Hepatocyte (in vitro differentiated cells): Measurements from ENCODE around the gene PGGT1B. TPM values are rescaled to one million over a fixed set of nuclear protein-coding genes. Genes with fewer than 3 reads are reported as not detected.

Source experiments
- DNase-seq: peaks from one replicate; pipeline ENCODE4 v3.0.0-alpha.2; 2016; ENCODE audit warnings: low spot score
- H2AFZ ChIP-seq: fragments of 200-600 bp; sonication (generic); 2 replicates; pipeline ENCODE4 v1.6.0; 2016; ENCODE audit warnings: antibody characterized with exemption, mild to moderate bottlenecking
- H3K27ac ChIP-seq: fragments of 200-600 bp; sonication (generic); 2 replicates; pipeline ENCODE4 v1.5.1; 2016; ENCODE audit warnings: mild to moderate bottlenecking
- H3K27me3 ChIP-seq: fragments of 200-600 bp; sonication (generic); 2 replicates; pipeline ENCODE4 v1.6.1; 2016
- H3K36me3 ChIP-seq: fragments of 200-600 bp; sonication (generic); replicated peaks from 2 replicates; pipeline ENCODE4 v1.5.1; 2016; ENCODE audit warnings: low read depth; ENCODE audit not compliant: insufficient read depth
- H3K4me1 ChIP-seq: fragments of 200-600 bp; sonication (generic); 2 replicates; pipeline ENCODE4 v1.5.1; 2016; ENCODE audit warnings: mild to moderate bottlenecking, moderate library complexity; ENCODE audit not compliant: insufficient read depth
- H3K4me2 ChIP-seq: fragments of 200-600 bp; sonication (generic); 2 replicates; pipeline ENCODE4 v1.6.0; 2016
- H3K4me3 ChIP-seq: fragments of 200-600 bp; sonication (generic); 2 replicates; pipeline ENCODE4 v1.5.1; 2016; ENCODE audit warnings: mild to moderate bottlenecking
- H3K79me2 ChIP-seq: fragments of 200-600 bp; sonication (generic); 2 replicates; pipeline ENCODE4 v1.6.0; 2017; ENCODE audit warnings: mild to moderate bottlenecking
- H3K9me2 ChIP-seq: fragments of 200-600 bp; sonication (generic); replicated peaks from 2 replicates; pipeline ENCODE4 v1.6.0; 2017; ENCODE audit warnings: mild to moderate bottlenecking; ENCODE audit not compliant: insufficient read depth
- H3K9me3 ChIP-seq: fragments of 200-600 bp; sonication (generic); 2 replicates; pipeline ENCODE4 v1.5.1; 2016; ENCODE audit warnings: low read depth, mild to moderate bottlenecking
- H4K20me1 ChIP-seq: fragments of 200-600 bp; sonication (generic); 2 replicates; pipeline ENCODE4 v1.6.0; 2016; ENCODE audit warnings: mild to moderate bottlenecking; ENCODE audit not compliant: insufficient read depth, poor library complexity, severe bottlenecking
- CTCF ChIP-seq: fragments of 200-600 bp; sonication (generic); IDR thresholded peaks from 2 replicates; pipeline ENCODE4 v1.5.1; 2016; ENCODE audit warnings: antibody characterized with exemption, mild to moderate bottlenecking; ENCODE audit not compliant: poor library complexity
- EZH2 ChIP-seq: fragments of 200-600 bp; sonication (generic); IDR thresholded peaks from 2 replicates; pipeline ENCODE4 v1.6.1; 2016; ENCODE audit warnings: antibody characterized with exemption, mild to moderate bottlenecking, borderline replicate concordance
- EZH2phosphoT487 ChIP-seq: fragments of 200-600 bp; sonication (generic); IDR thresholded peaks from one replicate; pipeline ENCODE4 v1.6.1; 2018; ENCODE audit warnings: antibody characterized with exemption, mild to moderate bottlenecking, low read depth, moderate library complexity; ENCODE audit not compliant: unreplicated experiment, severe bottlenecking
- WGBS: methylation state at CpG from one replicate; pipeline ENCODE4 v1.1.6; 2016; ENCODE audit warnings: low lambda C conversion rate; ENCODE audit errors: missing lambda C conversion rate; 5-methylcytosine and 5-hydroxymethylcytosine counted together
- polyA plus RNA-seq: library from polyadenylated mRNA; unstranded; fragments of >200 nt; fragmentation: Nextera tagmentation; extraction: Ambion mirVana; gene quantifications from 2 replicates; pipeline ENCODE4 v1.2.1, GENCODE V29; 2016
- total RNA-seq: library from RNA; depleted of rRNA; stranded (reverse); fragments of >200 nt; gene quantifications from 2 replicates; pipeline ENCODE4 v1.2.3, GENCODE V29; 2014

PGGT1B gene
- total and polyA plus RNA-seq, 2 experiments from 2014 or later: 4.3 to 14.1 TPM

- DNase-seq: peak; percentile 58
- H3K4me1 ChIP-seq: peaks cover 12% of the 10 kb centered on the region
- no peaks in the 10 kb centered on the region for H4K20me1 ChIP-seq
- H3K4me3 ChIP-seq: no peak overlapping the region
- 63% methylated on average over 2 of the region's 2 CpGs for WGBS
- H3K27ac ChIP-seq: no peak overlapping the region
- TF ChIP-seq CTCF (no peak), EZH2phosphoT487 (no peak)
- H3K36me3 ChIP-seq: no peaks in the 10 kb centered on the region
- no peaks in the 10 kb centered on the region for H3K9me3 ChIP-seq
- H3K9me2 ChIP-seq: no peaks in the 10 kb centered on the region
- H3K79me2 ChIP-seq: no peaks in the 10 kb centered on the region
- H3K27me3 ChIP-seq: no peaks in the 10 kb centered on the region
- H3K4me2 ChIP-seq: no peak overlapping the region
- H2AFZ ChIP-seq: no peak overlapping the region
Observed at GRCh38 chr5:115194676-115195075, 68.0 kb downstream of the PGGT1B start.

GRCh38 chr5:115193295-115193694 is 69.4 kb downstream of the PGGT1B start:
- Histone ChIP-seq H3K4me3 (no peak overlapping the region), H4K20me1 (no peaks in the 10 kb centered on the region), H2AFZ (no peak overlapping the region), H3K36me3 (no peaks in the 10 kb centered on the region), H3K4me2 (no peak overlapping the region), H3K27me3 (no peaks in the 10 kb centered on the region), H3K79me2 (no peaks in the 10 kb centered on the region), H3K4me1 (peaks cover 12% of the 10 kb centered on the region), H3K27ac (no peak overlapping the region), H3K9me3 (no peaks in the 10 kb centered on the region), H3K9me2 (no peaks in the 10 kb centered on the region)
- no peak for DNase-seq
- no peak for TF ChIP-seq CTCF

- H3K36me3 ChIP-seq: no peaks in the 10 kb centered on the region
- H3K4me3 ChIP-seq: no peak overlapping the region
- peaks cover 12% of the 10 kb centered on the region for H3K4me1 ChIP-seq
- no peaks in the 10 kb centered on the region for H3K9me2 ChIP-seq
- no peak for TF ChIP-seq CTCF
- no peak for TF ChIP-seq EZH2
- TF ChIP-seq EZH2phosphoT487: no peak
- H4K20me1 ChIP-seq: no peaks in the 10 kb centered on the region
- H3K27me3 ChIP-seq: no peaks in the 10 kb centered on the region
- no peak for DNase-seq
- H3K9me3 ChIP-seq: no peaks in the 10 kb centered on the region
- 84% methylated on average over 1 of the region's 1 CpG for WGBS
- no peak overlapping the region for H2AFZ ChIP-seq
- H3K79me2 ChIP-seq: no peaks in the 10 kb centered on the region
- no peak overlapping the region for H3K27ac ChIP-seq
- no peak overlapping the region for H3K4me2 ChIP-seq
Observed at GRCh38 chr5:115192098-115192497, 70.6 kb downstream of the PGGT1B start.

- peaks cover 12% of the 10 kb centered on the region for H3K4me1 ChIP-seq
- TF ChIP-seq CTCF: no peak
- no peak for TF ChIP-seq EZH2phosphoT487
- H3K9me2 ChIP-seq: no peaks in the 10 kb centered on the region
- H2AFZ ChIP-seq: no peak overlapping the region
- H3K9me3 ChIP-seq: no peaks in the 10 kb centered on the region
- no peaks in the 10 kb centered on the region for H3K79me2 ChIP-seq
- H3K27ac ChIP-seq: no peak overlapping the region
- no peak overlapping the region for H3K4me2 ChIP-seq
- H3K4me3 ChIP-seq: no peak overlapping the region
- WGBS: 75% methylated on average over 8 of the region's 8 CpGs
- H4K20me1 ChIP-seq: no peaks in the 10 kb centered on the region
- no peaks in the 10 kb centered on the region for H3K36me3 ChIP-seq
- DNase-seq: no peak
- H3K27me3 ChIP-seq: no peaks in the 10 kb centered on the region
Observed at GRCh38 chr5:115191474-115192031, 71.1 kb downstream of the PGGT1B start.
